ENCODE measurements around the gene PPP1R13L.

GRCh38 chr19:45368127-45368526 lies 36.7 kb downstream of the PPP1R13L start:
- TF ChIP-seq CTCF (conservative IDR thresholded peaks at IDR 0.05 in 1 of 2, IDR thresholded peaks at IDR 0.05 in 1 of 2; ENCODE audit: low read depth in 1 of 2, low read length in 2 of 2), result no peak
- no peak for TF ChIP-seq EZH2 (IDR thresholded peaks at IDR 0.05; ENCODE audit: low read length, missing control alignments)
